NCI-H2107 (cell line): ENCODE measurements around the gene DYNLT1.

Experiments
- DNase-seq: peaks from one replicate; lab custom pipeline; 2025; lab: John Stamatoyannopoulos, UW

The DYNLT1 gene

GRCh38 chr6:158597565-158597964, 47.0 kb downstream of the DYNLT1 start:
- DNase-seq, result no peak

DNA sequence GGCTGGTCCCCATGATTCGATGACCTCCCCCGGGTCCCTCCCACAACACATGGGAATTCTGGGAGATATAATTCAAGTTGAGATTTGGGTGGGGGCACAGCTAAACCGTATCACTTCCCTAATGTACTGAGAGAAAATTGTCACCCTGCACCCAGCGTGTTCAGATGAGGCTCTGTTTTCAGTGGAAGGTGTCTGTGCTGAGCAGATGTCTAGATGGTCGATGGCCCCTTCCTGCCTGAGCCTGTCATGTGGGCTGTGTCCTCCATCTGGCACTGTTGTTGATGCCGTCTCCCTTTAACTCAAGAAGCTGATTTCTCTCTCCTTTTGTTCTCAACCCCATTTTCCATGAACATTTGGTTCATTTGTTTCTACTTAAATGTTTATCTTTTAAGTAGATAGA, 47.7 kb downstream of the DYNLT1 start:
- no peak for DNase-seq

DNA sequence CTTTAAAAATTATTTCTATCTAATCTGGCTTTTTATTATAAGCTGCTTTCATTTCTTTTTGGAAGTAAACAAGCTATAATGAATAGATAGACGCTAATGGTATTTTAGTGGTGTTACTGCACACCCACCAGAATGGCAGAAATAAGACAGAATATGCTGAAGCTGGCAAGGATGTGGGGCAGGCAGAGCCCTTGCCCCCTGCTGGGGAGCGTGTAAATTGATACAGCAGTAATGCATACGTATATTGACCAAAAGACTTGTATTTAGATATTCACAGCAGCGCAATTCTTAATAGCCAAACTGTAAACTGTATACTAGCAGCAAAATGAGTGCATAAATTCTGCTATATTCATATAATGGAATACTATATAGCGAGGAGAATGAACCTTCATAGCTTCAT, 49.3 kb downstream of the DYNLT1 start:
- DNase-seq, result no peak

- no peak for DNase-seq
Observed at GRCh38 chr6:158593670-158594069, 50.9 kb downstream of the DYNLT1 start.

- DNase-seq, result no peak
Observed at GRCh38 chr6:158591810-158592209, 52.7 kb downstream of the DYNLT1 start.

- DNase-seq, result no peak
Observed at GRCh38 chr6:158591134-158591809, 53.3 kb downstream of the DYNLT1 start.

DNA sequence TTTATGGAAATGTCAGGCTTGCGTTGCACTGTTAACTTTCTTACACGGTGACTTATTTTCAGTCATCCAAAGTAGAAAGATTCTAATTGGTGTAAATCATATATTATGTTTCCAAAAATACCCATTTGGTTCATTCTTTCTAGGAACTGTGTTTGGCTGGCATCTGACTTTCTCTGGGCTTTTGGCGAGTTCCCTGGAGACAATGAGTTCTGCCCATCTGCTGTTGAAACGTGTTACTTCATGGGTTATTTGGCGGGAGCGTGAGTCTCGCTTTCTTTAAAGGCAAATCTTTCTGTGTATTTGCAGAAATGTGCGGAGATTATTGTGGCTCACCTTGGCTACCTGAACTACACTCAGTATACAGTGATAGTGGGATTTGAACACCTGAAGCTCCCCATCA, 55.2 kb downstream of the DYNLT1 start:
- no peak for DNase-seq

DNA sequence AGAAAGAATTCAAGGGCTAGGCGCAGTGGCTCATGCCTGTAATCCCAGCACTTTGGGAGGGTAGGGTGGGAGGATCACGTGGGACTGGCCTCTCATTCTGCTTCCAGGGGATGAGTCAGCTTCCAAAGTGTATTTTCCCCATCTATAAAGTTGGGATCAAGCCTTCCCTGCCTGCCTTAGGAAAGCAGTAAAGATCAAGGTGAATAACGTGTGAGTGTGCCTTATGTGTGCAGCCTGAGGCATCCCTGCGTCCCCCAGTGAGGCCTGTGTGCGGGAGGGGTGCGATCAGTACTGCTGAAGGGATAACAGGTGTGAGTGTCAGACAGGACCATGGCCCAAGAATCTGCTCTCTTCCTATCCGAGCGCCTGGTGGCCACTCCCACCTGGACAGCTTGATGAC, 57.9 kb downstream of the DYNLT1 start:
- DNase-seq, result no peak
